Upper lobe of left lung (tissue), 4 donors: Measurements from ENCODE around the gene CPO.

Experiments used
- CTCF ChIP-seq, 6 experiments: fragments of 450-650 bp in 4 of 6; fragments of 200-600 bp in 2 of 6; sonication (generic) in 2 of 6; IDR thresholded peaks; one replicate each; pipeline ENCODE4 v1.5.1; 2016 to 2019; ENCODE audit warnings: antibody characterized with exemption in 6 of 6
- EP300 ChIP-seq, 4 donors: sonication (generic); formaldehyde crosslinking; IDR thresholded peaks; one replicate each; pipeline ENCODE4 v1.5.1; 2017; ENCODE audit warnings: antibody characterized with exemption in 4 of 4, control low read depth in 2 of 4
- POLR2A ChIP-seq, 4 donors: fragments of 450-650 bp; IDR thresholded peaks; one replicate each; pipeline ENCODE4 v1.5.1; 2016 to 2017; ENCODE audit warnings: antibody characterized with exemption in 4 of 4, mild to moderate bottlenecking in 2 of 4

- no peak for TF ChIP-seq CTCF (IDR thresholded peaks at IDR 0.05)
- TF ChIP-seq EP300 (IDR thresholded peaks at IDR 0.05), result no peak
- TF ChIP-seq POLR2A (IDR thresholded peaks at IDR 0.05), result no peak
These were observed 17.8 kb upstream of the CPO start for GRCh38 chr2:206921529-206921928.
